Activated B cell treated with CpG ODN at 0.5 μM for 24 hours (primary cell): Measurements from ENCODE around the gene XPNPEP1. TPM values are rescaled to one million over a fixed set of nuclear protein-coding genes. Genes with fewer than 3 reads are reported as not detected.
A peak's percentile ranks its signal among the peaks of the same experiment; 100 is the strongest.

Source experiments
- ATAC-seq: fragments of 200-7000 bp; cut with Tn5 transposase; one replicate; pipeline ENCODE4 v1.10.0; 2021; ENCODE audit warnings: low read depth, mild to moderate bottlenecking, moderate library complexity
- CTCF ChIA-PET: fragments of 350-600 bp; sonication (Branson Sonifier 250); formaldehyde crosslinking; loops from one replicate; lab custom pipeline; 2021; ENCODE audit warnings: antibody characterized with exemption; lab: Charles Lee
- POLR2A ChIA-PET: fragments of 350-600 bp; sonication (Branson Sonifier 250); formaldehyde crosslinking; loops from one replicate; lab custom pipeline; 2021; ENCODE audit warnings: antibody characterized with exemption; lab: Charles Lee
- DNase-seq: peaks from one replicate; pipeline ENCODE4 v3.0.0; 2022
- H3K27ac Mint-ChIP-seq: one replicate; pipeline ENCODE4 v1.8.0; 2020; ENCODE audit warnings: mixed read lengths
- H3K27me3 Mint-ChIP-seq: one replicate; pipeline ENCODE4 v1.8.0; 2021; ENCODE audit warnings: mixed read lengths
- H3K36me3 Mint-ChIP-seq: one replicate; pipeline ENCODE4 v1.8.0; 2021; ENCODE audit warnings: low read depth, mixed read lengths
- H3K4me1 Mint-ChIP-seq: one replicate; pipeline ENCODE4 v1.8.0; 2021; ENCODE audit warnings: mixed read lengths
- H3K4me3 Mint-ChIP-seq: one replicate; pipeline ENCODE4 v1.8.0; 2020; ENCODE audit warnings: mild to moderate bottlenecking, mixed read lengths
- H3K9me3 Mint-ChIP-seq: one replicate; pipeline ENCODE4 v1.8.0; 2020; ENCODE audit warnings: mixed read lengths
- CTCF ChIP-seq: fragments of 200-600 bp; IDR thresholded peaks from one replicate; pipeline ENCODE4 v1.8.0; 2022; ENCODE audit warnings: antibody characterized with exemption, mild to moderate bottlenecking
- intact Hi-C: fragments of 100-400 bp; cut with micrococcal nuclease; formaldehyde crosslinking; loops from one replicate; pipeline ENCODE4 v1.15.1; 2024
- total RNA-seq: library from RNA; stranded (reverse); gene quantifications from 2 replicates; pipeline ENCODE4 v1.2.3, GENCODE V29; 2022

The XPNPEP1 gene
- total RNA-seq, 1 donor from 2014 or later = 70.6 TPM

GRCh38 chr10:109859221-109859620, 64.1 kb downstream of the XPNPEP1 start:
- ATAC-seq (no peak), DNase-seq (no peak)
- ChIA-PET CTCF (no interaction called here), POLR2A (no interaction called here)
- Mint-ChIP-seq H3K9me3 (peaks cover 14% of the 10 kb centered on the region), H3K4me1 (peaks cover 17% of the 10 kb centered on the region), H3K4me3 (no peak overlapping the region), H3K27ac (no peak overlapping the region), H3K36me3 (peaks cover 20% of the 10 kb centered on the region), H3K27me3 (no peaks in the 10 kb centered on the region)
- intact Hi-C loops = loop anchor here (10.0 kb wide), 1 partner anchor 1314 kb away; no protein-coding TSS in a partner anchor
- TF ChIP-seq CTCF = no peak

GRCh38 chr10:109855746-109856145, 67.6 kb downstream of the XPNPEP1 start:
- Mint-ChIP-seq H3K27ac (no peak overlapping the region), H3K36me3 (no peaks in the 10 kb centered on the region), H3K4me1 (peaks cover 22% of the 10 kb centered on the region), H3K9me3 (no peaks in the 10 kb centered on the region), H3K27me3 (no peaks in the 10 kb centered on the region), H3K4me3 (no peak overlapping the region)
- ATAC-seq (no peak), DNase-seq (no peak)
- intact Hi-C loops = loop anchor here (10.0 kb wide), 1 partner anchor 1311 kb away; no protein-coding TSS in a partner anchor
- ChIA-PET POLR2A (no interaction called here), CTCF (interaction anchor here (1.6 kb wide), 1 partner anchor 10 kb away, joined by 3 read pairs; no protein-coding TSS in a partner anchor)
- no peak for TF ChIP-seq CTCF

GRCh38 chr10:109853921-109854320, 69.4 kb downstream of the XPNPEP1 start:
- CTCF ChIA-PET = interaction anchor here (0.8 to 1.5 kb wide), 3 partner anchors 18 to 146 kb away, joined by 3 to 4 read pairs (median 3); no protein-coding TSS in a partner anchor
- H3K36me3 Mint-ChIP-seq = no peaks in the 10 kb centered on the region
- DNase-seq (no peak), ATAC-seq (no peak)
- peaks cover 6% of the 10 kb centered on the region for H3K4me1 Mint-ChIP-seq
- POLR2A ChIA-PET = no interaction called here
- intact Hi-C loops = loop anchor here (10.0 kb wide), 1 partner anchor 1309 kb away; no protein-coding TSS in a partner anchor
- no peaks in the 10 kb centered on the region for H3K9me3 Mint-ChIP-seq
- H3K4me3 Mint-ChIP-seq = no peak overlapping the region
- H3K27me3 Mint-ChIP-seq = no peaks in the 10 kb centered on the region
- TF ChIP-seq CTCF = no peak
- H3K27ac Mint-ChIP-seq = no peak overlapping the region

GRCh38 chr10:109852475-109853037, 70.8 kb downstream of the XPNPEP1 start:
- Mint-ChIP-seq H3K4me1 (peaks cover 5% of the 10 kb centered on the region), H3K36me3 (no peaks in the 10 kb centered on the region), H3K9me3 (no peaks in the 10 kb centered on the region), H3K27ac (no peak overlapping the region), H3K27me3 (no peaks in the 10 kb centered on the region), H3K4me3 (no peak overlapping the region)
- DNase-seq (peak; percentile 44), ATAC-seq (peak; percentile 70)
- intact Hi-C loops = loop anchor here (10.0 kb wide), 1 partner anchor 1308 kb away; no protein-coding TSS in a partner anchor
- ChIA-PET POLR2A (no interaction called here), CTCF (interaction anchor here (0.7 to 2.0 kb wide), 6 partner anchors 12 to 148 kb away, joined by 3 to 5 read pairs (median 4); no protein-coding TSS in a partner anchor)
- peak; percentile 82 for TF ChIP-seq CTCF

GRCh38 chr10:109851616-109852474, 71.5 kb downstream of the XPNPEP1 start:
- ATAC-seq (no peak), DNase-seq (no peak)
- CTCF ChIA-PET = interaction anchor here (0.7 to 2.0 kb wide), 4 partner anchors 12 to 19 kb away, joined by 3 to 5 read pairs (median 4); no protein-coding TSS in a partner anchor
- Mint-ChIP-seq H3K9me3 (no peaks in the 10 kb centered on the region), H3K4me1 (peaks cover 5% of the 10 kb centered on the region), H3K36me3 (no peaks in the 10 kb centered on the region), H3K27ac (no peak overlapping the region), H3K4me3 (no peak overlapping the region), H3K27me3 (no peaks in the 10 kb centered on the region)
- intact Hi-C loops = loop anchor here (10.0 kb wide), 1 partner anchor 1307 kb away; no protein-coding TSS in a partner anchor
- POLR2A ChIA-PET = no interaction called here
- TF ChIP-seq CTCF = no peak
